HG03439 (cell line): ENCODE data around the gene P3H4.
"Not testable (repeated sequence)": the region's sequence is repeated elsewhere in the genome, so short reads cannot be mapped to it uniquely, and the experiment has no call there.

Experiments
- ATAC-seq: cut with Tn5 transposase; IDR thresholded peaks from one replicate; pipeline ENCODE4 v1.9.1; 2021; ENCODE audit warnings: mild to moderate bottlenecking, moderate library complexity; ENCODE audit not compliant: unreplicated experiment

Gene P3H4

DNA sequence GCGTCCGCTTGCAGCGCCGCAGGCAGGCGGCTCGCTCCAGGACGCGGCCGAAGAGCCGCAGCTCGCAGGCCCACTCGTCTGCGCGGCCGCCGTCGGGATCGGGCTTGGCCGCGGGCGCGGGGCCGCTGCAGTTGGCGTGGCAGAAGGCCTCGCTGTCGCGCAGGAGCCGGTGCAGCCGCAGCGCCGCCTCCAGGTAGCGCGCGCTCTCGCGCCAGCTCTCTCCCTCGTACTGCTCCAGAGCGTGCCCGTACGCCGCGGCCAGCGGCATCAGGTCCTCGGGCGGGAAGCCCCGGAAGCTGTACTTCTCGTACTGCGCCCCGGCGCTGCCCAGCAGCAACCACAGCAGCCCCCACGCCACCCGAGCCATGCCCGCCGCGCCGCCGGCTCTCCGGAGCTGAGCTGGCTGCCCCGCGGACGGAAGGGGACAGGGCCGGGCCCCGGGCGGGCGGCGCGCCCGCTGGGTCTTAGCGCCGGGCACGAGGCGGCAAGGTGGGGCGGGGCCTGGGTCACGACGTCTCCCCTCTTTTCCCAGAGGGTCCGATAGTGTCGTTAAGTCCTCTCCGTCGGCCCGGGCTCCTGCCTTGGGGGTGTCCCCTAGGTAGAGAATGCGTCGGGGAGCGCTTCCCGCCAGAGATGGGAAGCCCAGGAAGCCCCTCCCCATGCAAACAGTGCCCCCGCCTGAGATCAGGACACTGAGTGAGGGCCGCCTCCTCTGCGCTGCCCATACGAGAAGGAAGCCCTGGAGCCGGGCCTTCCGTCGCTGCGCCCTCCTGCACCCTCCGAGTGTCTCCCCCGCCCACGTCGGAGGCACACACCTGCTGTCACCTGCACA is at the start of gene P3H4:
TSS of gene P3H4 (minus strand) at position 401 of the 832 bp plus-strand sequence. CDS start at position 367, 34 bp downstream.
- ATAC-seq = no peak

DNA sequence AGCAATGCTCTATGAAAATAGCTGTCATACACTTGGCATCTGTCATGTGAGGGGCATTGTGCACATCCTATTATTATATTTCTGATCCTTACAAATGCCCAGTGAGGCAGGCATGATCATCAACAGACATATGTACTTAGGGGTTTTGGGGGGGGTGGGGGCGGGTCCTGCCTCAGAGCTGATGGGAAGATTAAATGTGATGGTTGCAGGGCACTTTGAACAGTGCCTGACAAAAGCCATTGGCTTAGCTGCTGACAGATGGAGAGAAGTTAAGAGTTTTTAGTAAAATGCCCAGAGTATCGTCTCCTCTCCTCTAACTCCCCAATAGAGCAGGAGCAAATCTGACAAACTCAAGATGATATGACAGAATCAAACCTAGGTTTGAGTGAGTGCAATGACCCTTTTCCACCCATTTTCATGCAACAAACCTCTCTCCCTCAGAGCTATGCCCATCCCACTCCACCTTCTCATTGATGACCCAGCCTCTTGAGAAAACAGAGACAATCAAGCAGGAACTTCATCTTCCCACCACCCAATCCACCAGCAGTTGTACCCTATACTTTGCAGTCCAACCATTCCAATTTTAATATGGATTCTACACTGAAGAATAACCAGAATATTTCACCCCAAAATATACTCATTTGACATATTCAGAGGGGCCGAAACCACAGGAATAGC is 48.6 kb upstream of the P3H4 start:
- ATAC-seq = no peak

- ATAC-seq = not testable (repeated sequence)
Measured at GRCh38 chr17:41851382-41851781, 39.6 kb upstream of the P3H4 start.

DNA sequence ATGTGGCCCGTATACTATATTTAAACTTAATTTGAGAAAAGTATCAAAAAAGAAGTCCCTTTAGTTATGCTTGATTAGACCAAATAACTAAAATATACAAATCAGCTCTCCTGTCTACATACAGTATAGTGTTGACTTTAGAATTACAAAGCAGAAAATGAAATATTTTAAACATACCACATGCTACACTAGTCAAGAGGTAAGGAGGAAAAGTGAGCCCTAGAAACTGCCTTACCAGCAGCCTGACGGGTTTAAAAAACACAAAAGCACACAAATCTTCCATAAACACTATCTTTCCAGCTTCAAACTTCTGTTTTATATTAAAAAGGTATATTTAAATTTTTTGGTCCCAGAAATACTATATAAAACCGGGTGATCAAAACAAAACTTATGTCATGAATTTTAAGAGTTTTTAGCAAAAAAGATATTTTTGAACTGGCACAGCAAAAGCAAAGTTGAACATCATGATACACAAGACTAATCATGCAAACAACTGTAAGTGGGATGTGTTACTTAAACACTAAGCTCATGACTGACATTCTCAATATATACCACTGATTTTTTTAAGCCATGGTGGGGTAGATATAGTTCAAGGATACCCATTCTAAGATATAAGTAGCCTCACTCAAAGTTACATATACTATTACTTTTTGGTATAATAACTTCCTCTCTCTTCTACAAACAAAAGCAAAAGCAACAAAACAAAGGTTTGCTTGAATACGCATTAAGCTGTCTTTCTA is 37.7 kb upstream of the P3H4 start:
- no peak for ATAC-seq

DNA sequence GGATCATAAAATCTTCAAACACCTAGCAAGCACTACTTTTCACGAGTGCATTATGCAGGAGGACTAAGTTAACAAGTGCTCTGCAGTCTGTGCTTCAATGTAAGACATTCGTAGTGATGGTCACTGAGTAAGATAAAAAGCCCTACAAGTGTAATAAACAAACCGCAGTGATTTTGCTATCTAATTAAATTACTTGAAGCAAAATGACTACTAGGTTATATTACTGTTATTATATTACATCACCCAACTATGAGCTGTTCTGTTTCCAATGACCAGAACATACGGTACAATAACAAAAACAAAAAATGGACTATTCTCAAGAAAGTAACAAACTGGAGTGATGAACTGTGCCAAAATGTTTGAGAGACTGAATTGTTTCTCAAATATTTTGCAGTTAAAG is 37.0 kb upstream of the P3H4 start:
- no peak for ATAC-seq

DNA sequence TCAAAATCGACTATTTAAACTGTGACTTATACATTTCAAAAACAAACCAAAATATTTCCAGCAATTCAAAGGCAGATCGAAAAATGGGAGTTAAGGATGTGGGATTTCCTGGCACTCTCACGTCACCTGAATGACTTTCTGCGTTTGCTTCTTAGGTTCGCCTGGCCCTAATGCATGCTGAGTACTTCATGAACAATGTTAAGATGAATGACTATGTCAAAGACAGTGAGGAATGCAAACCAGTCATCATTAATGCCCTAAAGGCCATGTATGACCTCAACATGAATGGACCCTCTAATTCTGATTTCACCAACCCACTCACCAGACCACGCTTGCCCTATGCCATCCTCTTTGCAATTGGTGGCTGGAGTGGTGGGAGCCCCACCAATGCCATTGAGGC is 33.2 kb upstream of the P3H4 start:
- no peak for ATAC-seq

DNA sequence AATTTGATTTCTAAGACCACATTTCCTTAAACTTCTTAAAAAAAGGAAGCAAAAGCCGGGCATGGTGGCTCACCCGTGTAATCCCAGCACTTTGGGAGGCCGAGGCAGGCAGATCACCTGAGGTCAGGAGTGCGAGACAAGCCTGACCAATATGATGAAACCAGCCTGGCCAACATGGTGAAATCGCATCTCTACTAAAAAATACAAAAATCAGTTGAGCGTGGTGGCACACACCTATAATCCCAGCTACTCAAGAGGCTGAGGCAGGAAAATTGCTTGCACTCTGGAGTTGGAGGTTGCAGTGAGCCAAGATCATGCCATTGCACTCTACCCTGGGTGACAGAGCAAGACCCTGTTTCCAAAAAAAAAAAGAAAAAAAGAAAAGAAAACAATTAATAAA is 29.0 kb upstream of the P3H4 start:
- not testable (repeated sequence) for ATAC-seq

GRCh38 chr17:41839448-41839847 is 27.7 kb upstream of the P3H4 start:
- ATAC-seq = not testable (repeated sequence)

DNA sequence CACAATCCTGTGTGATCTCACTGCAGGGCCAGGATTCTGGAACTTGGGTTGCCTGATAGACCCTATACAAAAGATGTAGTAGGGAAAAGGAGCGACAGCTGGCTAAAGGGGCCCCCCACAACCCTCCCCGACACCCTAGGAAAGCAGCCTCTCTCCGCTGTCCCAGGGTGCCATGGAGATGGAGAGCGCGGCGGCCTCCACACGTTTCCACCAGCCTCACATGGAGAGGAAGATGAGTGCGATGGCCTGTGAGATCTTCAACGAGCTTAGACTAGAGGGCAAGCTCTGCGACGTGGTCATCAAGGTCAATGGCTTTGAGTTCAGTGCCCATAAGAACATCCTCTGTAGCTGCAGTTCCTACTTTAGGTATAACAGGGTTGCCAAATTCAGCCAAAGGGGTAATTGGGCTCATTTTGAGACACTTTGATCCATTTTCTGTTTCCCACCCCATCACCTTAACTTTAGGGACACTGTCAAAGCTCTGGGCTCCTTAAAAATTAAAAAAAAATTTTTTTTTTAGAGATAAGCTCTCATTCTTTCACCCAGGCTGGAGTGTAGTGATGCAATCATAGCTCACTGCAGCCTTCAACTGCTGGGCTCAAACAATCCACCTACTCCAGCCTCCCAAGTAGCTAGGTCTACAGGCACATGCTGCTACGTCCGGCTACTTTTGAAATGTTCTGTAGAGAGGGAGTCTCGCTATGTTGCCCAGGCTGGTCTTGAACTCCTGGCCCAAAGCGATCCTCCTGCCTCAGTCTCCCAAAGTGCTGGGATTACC is 26.2 kb upstream of the P3H4 start, which contains the start of gene KLHL10:
TSS of gene KLHL10 (plus strand) at position 65 of the 778 bp plus-strand sequence. CDS start at position 173, 108 bp downstream.
- ATAC-seq = no peak

DNA sequence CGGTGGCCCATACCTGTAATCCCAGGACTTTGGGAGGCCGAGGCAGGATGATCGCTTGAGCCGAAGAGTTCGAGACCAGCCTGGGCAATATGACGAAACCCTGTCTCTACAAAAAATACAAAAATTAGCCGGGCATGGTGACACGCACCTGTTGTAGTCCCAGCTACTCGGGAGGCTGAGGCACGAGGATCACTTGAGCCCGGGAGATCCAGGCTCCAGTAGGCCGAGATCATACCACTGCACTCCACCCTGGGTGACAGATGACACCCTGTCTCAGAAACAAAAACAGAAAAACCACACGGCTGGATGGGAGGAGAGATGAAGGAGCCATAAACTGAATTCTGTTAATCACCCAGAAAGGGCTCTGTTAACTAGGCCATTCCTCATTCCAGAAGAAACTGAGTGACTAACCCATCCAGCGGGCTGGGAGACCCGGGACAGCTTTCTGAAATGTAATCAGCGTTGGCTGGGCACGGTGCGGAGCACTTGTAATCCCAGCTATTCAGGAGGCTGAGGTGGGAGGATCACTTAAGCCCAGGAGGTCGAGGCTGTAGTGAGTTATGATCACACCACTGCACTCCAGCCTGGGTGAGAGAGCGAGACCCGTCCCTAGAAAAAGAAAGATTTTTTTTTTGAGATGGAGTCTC is 24.9 kb upstream of the P3H4 start:
- ATAC-seq = no peak

- ATAC-seq = no peak
Measured at GRCh38 chr17:41835800-41836549, 24.2 kb upstream of the P3H4 start, which contains the start of gene NT5C3B. NT5C3B (minus strand) TSS chr17:41836232; CDS start chr17:41836193, 39 bp downstream.

DNA sequence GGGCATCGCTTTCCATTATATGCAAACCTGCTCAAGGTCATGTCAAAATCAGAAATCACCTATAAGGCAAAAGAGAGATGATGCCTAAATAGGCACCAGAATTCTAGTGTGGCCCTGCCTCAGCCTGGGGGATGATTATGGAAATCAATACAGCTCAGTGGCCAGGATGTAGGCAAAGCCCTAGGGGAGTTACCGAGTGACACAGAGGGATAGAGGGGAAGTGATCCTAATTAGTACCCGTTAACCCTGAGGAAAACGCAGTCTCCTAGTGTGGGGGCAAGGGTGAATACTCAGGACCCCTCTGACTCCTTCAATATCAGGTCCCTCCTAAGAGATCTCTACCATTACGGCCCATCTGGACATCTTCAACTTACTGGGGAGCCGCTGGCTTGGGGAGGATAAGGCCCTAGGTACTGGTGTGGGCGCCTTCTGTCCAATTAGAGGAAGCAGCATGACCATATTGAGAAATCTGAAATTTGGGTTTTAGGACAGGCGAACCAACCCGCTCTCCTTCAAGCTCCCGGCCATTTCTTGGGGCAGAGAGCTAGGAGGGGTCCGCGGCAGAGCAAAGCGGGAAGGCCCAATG is 23.6 kb upstream of the P3H4 start:
- no peak for ATAC-seq

DNA sequence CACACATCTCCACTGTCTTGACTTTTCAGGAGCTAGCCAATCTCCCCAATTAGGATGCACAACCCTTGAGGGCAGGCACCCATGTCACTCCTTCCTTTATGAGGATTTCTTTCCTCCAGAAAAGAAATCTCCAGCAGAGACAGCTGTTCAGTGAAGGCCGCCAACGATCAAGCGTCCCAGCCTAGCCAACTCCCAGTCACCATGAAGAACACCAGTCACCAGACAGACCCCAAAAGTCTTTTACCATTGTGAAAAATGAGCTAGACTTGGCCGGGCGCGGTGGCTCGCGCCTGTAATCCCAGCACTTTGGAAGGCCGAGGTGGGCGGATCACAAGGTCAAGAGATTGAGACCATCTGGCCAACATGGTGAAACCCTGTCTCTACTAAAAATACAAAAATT is 18.2 kb upstream of the P3H4 start:
- not testable (repeated sequence) for ATAC-seq

DNA sequence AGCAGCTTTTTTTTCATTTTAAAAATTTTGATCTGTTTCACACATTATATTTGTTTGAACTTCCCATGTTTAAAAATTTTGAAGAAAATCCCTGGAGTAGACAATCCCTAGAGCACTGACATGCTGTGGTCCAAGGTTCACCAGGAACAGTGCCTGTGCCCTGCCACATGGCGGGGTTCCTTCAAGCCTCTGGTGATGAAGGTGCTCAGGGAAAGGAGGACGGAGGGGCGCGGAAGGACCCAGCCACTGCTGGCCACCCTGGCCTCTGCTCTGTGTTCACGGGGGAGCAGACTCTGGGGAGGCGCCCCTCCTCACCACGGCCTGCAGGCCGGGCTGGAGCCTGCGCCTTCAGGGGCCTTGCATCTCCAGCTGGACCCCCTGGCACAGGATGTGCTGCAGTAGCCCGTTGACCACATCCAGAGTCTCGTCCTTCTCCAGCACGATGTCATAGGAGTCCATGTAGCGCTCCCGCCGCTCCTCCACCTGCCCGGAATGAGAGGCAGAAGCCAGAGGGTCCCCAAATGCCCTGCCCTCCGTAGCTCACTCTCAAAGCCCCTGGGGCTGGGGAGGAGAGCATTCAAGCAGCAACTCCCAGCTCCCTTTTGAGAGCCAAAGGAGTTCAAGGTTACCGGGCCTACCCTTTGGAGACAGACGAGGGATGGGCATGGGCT is 13.6 kb upstream of the P3H4 start:
- ATAC-seq = no peak

DNA sequence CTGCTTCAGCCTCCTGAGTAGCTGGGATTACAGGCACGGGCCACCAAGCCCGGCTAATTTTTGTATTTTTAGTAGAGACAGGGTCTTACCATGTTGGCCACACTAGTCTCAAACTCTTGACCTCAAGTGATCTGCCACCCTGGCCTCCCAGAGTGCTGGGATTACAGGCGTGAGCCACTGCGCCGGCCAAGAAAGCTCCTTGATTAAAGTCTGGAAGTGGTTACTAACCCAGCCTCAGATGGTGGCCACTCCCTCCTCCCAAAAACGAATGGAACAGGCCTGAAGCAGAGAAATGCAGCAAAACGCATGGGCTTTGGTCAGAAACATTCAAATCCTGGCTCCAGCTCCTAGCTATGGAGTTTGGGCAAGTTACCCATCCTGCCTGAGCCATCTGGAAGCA is 12.3 kb upstream of the P3H4 start:
- no peak for ATAC-seq

DNA sequence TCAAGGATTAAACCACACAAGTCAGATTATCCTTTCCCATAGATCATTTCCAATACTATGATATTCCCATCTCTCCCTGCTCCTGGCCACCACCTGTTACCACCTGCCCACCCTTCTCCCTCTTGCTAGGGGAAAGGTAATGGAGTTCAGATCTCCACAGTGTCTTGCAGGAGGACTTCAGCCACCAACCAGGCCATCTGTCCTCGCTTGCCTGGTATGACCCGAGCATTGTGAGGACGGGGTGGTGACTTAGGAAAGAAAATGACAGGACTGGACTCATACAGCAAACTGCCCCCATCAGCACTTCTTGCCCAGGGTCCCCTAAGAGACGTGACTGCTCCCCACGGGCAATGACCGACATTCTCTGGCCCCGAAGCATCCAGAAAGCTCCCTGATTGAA is 11.8 kb upstream of the P3H4 start:
- ATAC-seq = no peak

DNA sequence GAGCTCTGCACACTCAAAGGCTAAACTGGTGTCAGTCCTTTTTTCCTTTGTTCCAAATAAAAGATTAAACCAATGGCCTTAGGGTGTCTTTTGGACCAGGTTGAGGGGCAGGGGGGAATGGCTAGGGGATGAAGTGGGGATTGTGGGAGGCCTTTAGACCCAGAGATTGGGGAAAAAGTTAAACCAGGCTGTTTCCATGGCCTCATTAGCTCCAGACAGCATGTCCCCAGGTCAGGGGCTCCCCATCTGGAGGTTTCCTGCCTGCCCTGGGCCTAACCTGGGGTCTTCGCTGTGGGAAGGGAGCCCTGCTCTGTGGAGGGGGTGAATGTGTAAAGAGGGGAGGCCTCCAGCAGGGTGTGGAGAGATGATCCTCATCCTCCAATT is 11.4 kb upstream of the P3H4 start:
- ATAC-seq = no peak
